ENCODE data around the gene RAB7A. TPM values are rescaled to one million over a fixed set of nuclear protein-coding genes. Genes with fewer than 3 reads are reported as not detected.

RAB7A gene
- total RNA-seq, 6 experiments from 2014 or later: 84.0 to 145 (median 119) TPM

DNA sequence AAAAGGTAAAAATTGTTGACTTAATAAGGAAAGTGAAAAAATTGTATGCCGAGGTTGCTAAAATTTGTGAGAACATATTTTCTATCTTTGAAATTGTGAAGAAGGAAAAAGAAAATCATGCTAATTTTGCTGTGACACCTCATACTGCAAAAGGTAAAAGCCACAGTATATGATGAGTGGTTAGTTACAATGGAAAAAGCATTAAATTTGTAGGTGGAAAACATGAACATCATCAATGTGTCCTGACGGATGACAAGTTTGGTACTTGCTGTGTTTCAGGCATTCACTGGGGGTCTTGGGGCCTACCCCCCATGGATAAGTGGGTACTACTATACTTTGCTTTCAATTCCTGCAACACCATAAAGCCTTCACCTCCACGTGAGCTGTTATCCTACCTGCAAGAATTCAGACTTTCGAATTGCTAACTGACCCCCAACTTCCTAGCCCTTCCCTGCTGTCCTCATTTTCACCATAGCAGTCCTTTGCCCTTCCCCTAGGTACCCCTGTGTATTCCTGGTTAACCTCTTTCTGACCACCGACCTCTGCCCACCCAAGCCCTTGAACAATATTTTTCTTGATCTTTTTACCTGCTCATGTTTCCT lies 62.4 kb downstream of the RAB7A start:
- DNase-seq: no peak
- WGBS (ENCODE audit: insufficient coverage, low coverage, low lambda C conversion rate, missing lambda C conversion rate): 81% methylated on average over 3 of the region's 5 CpGs
- no peaks in the 10 kb centered on the region for H3K9me3 ChIP-seq
- H3K4me3 ChIP-seq: no peak overlapping the region
- H3K27ac ChIP-seq: no peak overlapping the region
- H3K4me1 ChIP-seq: peaks cover 0 to 10% (median under 1%) of the 10 kb centered on the region in 4 donors
- H3K27me3 ChIP-seq: no peaks in the 10 kb centered on the region
- no peak for TF ChIP-seq POLR2A (IDR thresholded peaks at IDR 0.05)
- TF ChIP-seq, protein P1, sequence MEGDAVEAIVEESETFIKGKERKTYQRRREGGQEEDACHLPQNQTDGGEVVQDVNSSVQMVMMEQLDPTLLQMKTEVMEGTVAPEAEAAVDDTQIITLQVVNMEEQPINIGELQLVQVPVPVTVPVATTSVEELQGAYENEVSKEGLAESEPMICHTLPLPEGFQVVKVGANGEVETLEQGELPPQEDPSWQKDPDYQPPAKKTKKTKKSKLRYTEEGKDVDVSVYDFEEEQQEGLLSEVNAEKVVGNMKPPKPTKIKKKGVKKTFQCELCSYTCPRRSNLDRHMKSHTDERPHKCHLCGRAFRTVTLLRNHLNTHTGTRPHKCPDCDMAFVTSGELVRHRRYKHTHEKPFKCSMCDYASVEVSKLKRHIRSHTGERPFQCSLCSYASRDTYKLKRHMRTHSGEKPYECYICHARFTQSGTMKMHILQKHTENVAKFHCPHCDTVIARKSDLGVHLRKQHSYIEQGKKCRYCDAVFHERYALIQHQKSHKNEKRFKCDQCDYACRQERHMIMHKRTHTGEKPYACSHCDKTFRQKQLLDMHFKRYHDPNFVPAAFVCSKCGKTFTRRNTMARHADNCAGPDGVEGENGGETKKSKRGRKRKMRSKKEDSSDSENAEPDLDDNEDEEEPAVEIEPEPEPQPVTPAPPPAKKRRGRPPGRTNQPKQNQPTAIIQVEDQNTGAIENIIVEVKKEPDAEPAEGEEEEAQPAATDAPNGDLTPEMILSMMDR (IDR thresholded peaks at IDR 0.05): no peak
- no peaks in the 10 kb centered on the region for H3K36me3 ChIP-seq
- intact Hi-C loops (cut with DNase I): no loop called here
- ATAC-seq: no peak

DNA sequence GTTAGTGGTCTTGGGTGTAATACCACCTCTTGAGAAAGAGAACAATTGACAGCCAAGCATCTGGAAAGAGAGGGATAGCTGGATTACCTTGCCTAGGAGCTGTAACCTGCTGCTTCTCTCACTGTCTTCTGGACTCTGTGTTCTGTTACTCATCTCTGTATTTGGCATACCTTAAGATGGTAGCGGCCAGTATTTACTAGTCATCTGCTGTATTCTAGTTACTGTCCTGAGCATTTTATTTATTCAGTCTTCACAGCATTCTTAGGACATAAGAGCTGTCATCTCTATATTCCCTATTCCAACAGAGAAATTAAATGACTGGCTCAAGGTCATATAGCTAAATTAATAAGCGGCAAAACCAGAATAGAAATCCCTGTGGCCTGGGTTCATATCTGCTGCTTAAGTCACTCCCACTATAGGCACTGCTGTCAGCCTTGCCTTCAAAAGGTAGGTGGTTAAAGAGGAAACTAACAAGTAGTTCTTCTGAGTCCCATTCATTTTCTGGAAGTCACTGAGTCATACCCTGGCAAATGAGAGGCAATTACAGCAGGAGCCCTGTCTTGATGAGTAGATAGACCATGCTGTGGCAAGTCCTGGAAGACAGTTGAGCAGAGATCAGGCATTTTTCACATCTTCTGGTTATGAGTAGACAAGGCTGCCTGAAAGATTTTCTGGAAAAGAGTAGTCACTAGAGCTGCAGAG lies 68.2 kb downstream of the RAB7A start:
- intact Hi-C loops (cut with DNase I): no loop called here
- H3K9me3 ChIP-seq: no peaks in the 10 kb centered on the region
- DNase-seq: no peak
- TF ChIP-seq POLR2A (IDR thresholded peaks at IDR 0.05): no peak
- TF ChIP-seq, protein P1 (IDR thresholded peaks at IDR 0.05): no peak
- H3K4me3 ChIP-seq: no peak overlapping the region
- H3K27me3 ChIP-seq: no peaks in the 10 kb centered on the region
- 95% methylated on average over 2 of the region's 2 CpGs for WGBS (ENCODE audit: insufficient coverage, low coverage, low lambda C conversion rate, missing lambda C conversion rate)
- ATAC-seq: peak in 2 of 4 donors; percentile 6 to 9
- H3K27ac ChIP-seq: peak overlapping the region in 1 of 3 donors; percentile 4
- H3K4me1 ChIP-seq: peaks cover 0 to 14% (median 2%) of the 10 kb centered on the region in 4 donors
- peaks cover 0 to 33% (median 12%) of the 10 kb centered on the region in 4 donors for H3K36me3 ChIP-seq

DNA sequence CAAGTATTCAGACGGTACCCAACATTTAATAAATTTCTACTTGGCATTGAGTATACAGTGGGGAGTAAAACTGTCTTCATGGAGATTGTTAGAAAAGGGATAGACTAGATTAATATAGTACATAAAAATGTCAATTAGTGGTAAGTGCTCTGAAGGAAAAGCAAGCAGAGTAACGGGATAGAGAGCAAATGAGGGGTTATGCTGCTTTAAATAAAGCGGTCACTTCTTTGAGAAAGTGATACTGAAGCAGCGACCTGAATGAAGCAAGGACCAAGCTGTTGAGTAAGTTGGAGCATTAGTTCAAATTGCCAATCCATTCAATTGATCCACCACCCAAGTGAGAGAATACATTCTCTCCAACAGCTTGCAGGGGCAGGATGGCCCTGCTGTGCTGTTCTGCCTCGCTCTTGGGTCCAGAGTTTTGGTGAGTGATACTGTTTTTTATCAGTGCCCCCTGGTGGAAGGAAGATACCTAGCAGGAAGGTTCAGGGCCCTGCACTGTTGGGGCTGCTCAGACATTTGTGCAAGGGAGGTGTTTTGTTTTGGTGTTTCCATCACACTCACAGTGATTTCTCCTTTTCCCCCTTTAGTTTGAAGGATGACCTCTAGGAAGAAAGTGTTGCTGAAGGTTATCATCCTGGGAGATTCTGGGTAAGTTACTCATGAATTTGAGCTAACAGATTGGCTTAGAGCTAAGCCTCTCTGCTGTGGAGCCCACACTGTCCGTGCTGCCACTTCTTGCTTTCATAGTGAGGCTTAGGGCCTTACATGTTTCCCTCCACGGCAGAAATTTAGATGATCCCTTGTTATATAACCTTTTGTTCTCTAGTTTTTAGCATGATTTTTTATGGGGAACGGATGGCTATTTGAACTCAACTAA lies 69.0 kb downstream of the RAB7A start:
- WGBS (ENCODE audit: insufficient coverage, low coverage, low lambda C conversion rate, missing lambda C conversion rate): 53% methylated on average over 6 of the region's 8 CpGs
- DNase-seq (peak in 2 of 3 donors; percentile 37 to 69), ATAC-seq (peak; percentile 96 to 98 (median 98))
- peaks cover 0 to 14% (median 2%) of the 10 kb centered on the region in 4 donors for H3K4me1 ChIP-seq
- H3K4me3 ChIP-seq: no peak overlapping the region
- H3K27ac ChIP-seq: peak overlapping the region in 1 of 3 donors; percentile 4
- TF ChIP-seq, protein P1 (IDR thresholded peaks at IDR 0.05): peak; percentile 79 to 89 (median 85)
- TF ChIP-seq POLR2A (IDR thresholded peaks at IDR 0.05): no peak
- intact Hi-C loops (cut with DNase I): loop anchor here in 1 of 2 donors (5.0 kb wide), 1 partner anchor 113 kb away; no protein-coding TSS in a partner anchor
- H3K36me3 ChIP-seq: peaks cover 4 to 39% (median 16%) of the 10 kb centered on the region in 4 donors
- H3K27me3 ChIP-seq: no peaks in the 10 kb centered on the region
- no peaks in the 10 kb centered on the region for H3K9me3 ChIP-seq

DNA sequence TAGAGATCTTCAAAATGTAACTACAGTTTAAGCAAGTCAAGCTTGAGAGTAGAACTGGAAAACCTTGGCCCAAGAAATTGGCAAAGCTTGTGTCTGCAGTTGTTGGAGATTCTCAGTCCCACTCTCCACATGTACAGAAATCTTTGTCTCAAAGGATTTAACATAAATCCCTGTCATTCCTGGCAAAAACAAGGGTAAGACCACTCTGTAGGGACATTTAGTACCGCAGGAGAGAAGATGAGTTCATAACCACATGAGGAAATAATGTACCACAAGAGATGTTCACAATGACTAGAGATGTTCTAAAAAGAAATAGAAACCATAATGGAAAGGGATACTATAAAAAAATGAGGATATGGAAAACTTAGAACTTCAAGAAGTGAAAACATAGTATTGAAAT lies 73.7 kb downstream of the RAB7A start:
- no peaks in the 10 kb centered on the region for H3K9me3 ChIP-seq
- DNase-seq (no peak), ATAC-seq (no peak)
- WGBS (ENCODE audit: insufficient coverage, low coverage, low lambda C conversion rate, missing lambda C conversion rate): 80% methylated on average over 1 of the region's 1 CpG
- H3K36me3 ChIP-seq: peaks cover 4 to 39% (median 16%) of the 10 kb centered on the region in 4 donors
- intact Hi-C loops (cut with DNase I): loop anchor here in 1 of 2 donors (5.0 to 10.0 kb wide), 2 partner anchors 65 to 117 kb away; no protein-coding TSS in a partner anchor
- TF ChIP-seq POLR2A (IDR thresholded peaks at IDR 0.05): no peak
- TF ChIP-seq, protein P1 (IDR thresholded peaks at IDR 0.05): no peak
- H3K27ac ChIP-seq: no peak overlapping the region
- H3K4me1 ChIP-seq: peaks cover 0 to 16% (median 0%) of the 10 kb centered on the region in 4 donors
- no peaks in the 10 kb centered on the region for H3K27me3 ChIP-seq
- H3K4me3 ChIP-seq: no peak overlapping the region
